COLO668 (cell line): Measurements from ENCODE around the gene BANF1.

Experiments
- DNase-seq: peaks from one replicate; lab custom pipeline; 2025; ENCODE audit not compliant: unreplicated experiment; lab: John Stamatoyannopoulos, UW

The BANF1 gene

GRCh38 chr11:66001942-66002647 is at the start of gene BANF1, which contains the start of gene EIF1AD:
Gene BANF1 (plus strand): TSS chr11:66002503. CDS start chr11:66003251, 748 bp downstream.
Gene EIF1AD (minus strand): TSS chr11:66002157. CDS start chr11:66000389, 1,768 bp downstream.
- DNase-seq, result peak; percentile 96

DNA sequence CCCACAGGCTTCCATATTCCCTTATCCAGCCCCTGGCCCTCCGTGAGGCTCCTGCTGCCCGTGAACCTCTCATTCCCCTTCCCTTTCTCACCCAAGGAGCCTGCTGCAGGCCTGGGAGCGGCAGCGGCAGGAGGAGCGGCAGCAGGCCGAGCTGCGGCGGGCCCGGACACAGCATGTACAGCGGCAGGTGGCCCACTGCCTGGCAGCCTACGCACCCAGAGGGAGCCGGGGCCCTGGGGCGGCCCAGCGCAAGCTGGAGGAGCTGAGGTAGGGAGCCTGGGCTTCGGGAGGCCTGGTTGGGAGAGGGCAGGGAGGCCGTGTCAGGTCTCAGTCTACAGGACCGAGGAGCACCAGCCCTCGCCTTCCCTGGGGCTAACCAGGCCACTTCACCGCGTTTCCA is 48.8 kb upstream of the BANF1 start:
- no peak for DNase-seq

- DNase-seq, result no peak
These were observed 47.5 kb upstream of the BANF1 start for GRCh38 chr11:65954771-65955170.

GRCh38 chr11:65958291-65958690 is 44.0 kb upstream of the BANF1 start:
- DNase-seq, result no peak

- DNase-seq, result peak; percentile 13
These were observed 43.4 kb upstream of the BANF1 start for GRCh38 chr11:65958774-65959420.

GRCh38 chr11:65960824-65961266 is 41.5 kb upstream of the BANF1 start:
- no peak for DNase-seq

GRCh38 chr11:65961267-65962140 is 40.8 kb upstream of the BANF1 start, which contains the start of gene SART1:
Gene SART1 (plus strand): TSS chr11:65961734. CDS start chr11:65961781, 47 bp downstream.
- DNase-seq, result peak; percentile 97

DNA sequence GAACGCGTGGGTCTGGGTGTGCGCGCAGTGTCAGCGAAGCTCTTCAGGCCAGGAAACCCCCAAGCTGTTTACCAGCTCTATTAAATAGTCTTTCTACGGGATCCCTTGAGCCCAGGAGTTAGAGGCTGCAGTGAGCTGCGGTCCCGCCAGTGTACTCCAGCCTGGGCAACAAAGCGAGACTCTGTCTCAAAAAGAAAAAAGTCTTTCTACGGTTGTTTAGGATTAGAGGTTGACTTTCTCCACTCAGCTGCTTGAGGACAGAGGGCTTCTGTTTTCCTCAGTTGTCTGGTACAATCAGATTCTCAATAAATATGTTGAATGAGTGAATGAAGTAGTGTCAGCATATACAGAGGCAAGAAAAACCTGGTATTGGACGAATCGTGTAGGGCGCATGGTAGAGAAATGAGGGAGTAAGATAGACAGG is 40.1 kb upstream of the BANF1 start:
- DNase-seq, result no peak

- DNase-seq, result no peak
These were observed 37.4 kb upstream of the BANF1 start for GRCh38 chr11:65964906-65965305.

GRCh38 chr11:65965986-65966762 is 36.1 kb upstream of the BANF1 start:
- no peak for DNase-seq

DNA sequence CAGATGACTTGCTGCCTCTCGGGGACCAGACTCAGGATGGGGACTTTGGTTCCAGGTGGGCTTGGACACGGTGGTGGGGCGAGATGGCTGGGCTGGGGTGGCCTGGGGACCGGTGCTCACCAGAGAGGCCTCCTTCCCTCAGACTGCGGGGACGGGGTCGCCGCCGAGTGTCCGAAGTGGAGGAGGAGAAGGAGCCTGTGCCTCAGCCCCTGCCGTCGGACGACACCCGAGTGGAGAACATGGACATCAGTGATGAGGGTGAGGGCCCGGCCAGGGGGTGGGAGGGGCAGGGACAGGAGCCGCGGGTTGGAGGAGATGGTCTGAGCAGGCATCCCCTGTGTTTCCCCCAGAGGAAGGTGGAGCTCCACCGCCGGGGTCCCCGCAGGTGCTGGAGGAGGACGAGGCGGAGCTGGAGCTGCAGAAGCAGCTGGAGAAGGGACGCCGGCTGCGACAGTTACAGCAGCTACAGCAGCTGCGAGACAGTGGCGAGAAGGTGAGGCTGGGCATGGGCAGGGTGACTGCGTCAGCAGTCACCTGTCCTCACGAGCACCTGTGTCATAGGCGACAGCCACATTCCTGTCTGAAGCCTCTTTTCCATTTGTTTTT is 34.9 kb upstream of the BANF1 start:
- DNase-seq, result no peak

DNA sequence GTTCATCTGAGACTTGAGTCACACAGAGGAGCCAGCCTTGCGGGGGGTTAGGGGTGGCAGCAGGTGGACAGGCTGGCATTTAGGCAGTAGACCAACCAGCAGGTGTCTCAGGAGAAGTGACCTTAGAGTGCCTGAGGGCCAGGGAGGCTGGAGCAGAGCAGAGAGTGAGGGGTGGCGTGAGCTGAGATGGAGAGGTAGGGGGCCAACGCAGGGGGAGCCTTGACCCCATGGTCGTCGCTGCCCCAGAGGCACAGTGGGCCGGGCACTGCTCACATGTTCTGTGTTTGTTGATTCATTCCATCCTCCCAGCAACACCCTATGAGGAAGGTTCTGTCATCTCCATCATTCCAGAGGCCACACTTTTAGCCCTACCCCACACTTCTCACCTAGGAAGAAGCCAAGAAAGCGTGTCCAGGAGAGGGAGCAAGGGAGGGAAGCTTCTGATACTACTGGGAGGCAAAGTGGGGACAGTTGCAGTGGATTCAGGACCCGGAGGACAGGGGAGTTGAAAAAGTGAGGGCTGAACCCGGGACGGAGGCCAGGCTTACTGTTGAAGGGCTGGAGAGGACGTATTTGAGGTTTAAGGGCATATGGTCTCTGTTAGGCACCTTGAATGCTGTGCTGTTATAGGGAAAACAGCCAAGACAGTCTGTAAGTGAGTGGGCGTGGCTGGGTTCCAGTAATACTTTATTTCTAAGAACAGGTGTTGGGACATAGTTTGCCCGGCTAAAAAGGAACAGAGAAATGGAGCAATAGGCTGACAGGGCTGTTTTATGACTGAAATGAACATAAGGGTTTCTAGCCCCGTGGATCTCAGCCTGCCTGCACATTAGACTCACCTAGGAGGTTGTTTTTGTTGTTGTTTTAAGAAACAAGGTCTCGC is 33.5 kb upstream of the BANF1 start:
- no peak for DNase-seq

DNA sequence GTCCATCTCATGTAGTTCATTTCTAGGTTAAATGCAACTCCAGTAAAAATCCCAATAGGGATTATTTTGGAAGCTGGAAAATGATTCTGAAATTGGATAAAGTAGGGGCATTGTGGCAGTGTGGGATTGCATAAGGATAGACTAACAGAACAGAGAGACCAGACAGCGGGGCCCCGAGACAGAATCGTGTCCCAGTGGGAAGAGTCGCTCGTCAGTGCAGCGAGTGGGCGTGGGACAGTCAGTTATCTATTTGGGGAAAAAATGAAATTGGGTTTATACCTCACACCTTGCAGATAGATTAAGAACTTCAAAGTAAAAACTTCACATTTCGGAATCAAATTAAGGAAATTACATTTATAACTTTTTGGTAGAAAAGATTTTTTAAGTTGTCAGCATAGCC is 30.2 kb upstream of the BANF1 start:
- no peak for DNase-seq

DNA sequence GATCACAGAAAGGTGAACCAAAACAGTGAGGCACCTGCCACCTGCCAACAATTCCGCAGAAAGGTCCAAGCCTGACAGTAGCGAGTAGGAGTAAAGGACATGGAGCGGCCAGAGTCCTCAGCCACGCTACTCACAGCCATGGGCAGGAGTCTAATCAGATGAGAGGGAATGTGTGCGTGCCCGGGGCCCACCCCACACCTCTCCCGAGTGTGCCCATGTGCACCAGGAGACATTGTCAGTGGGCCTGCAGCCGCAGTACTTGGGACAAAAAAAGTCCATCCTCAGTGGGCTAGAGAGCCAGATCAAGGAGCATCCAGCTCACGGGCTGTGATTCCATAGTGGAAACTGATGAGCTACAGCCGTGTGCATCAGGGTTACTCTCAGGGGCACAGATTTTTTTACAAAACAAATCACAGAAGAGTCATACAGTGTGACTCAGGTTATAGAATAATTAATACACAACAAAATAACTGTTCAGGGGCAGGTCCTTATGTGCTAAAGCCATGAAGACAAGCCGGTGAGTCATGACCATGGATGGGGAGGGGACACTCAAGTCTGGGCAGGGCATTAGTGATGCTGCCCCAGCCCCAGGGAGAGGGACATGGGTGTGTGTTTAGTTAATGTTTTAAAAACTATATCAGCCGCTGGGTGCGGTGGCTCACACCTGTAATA is 28.7 kb upstream of the BANF1 start:
- no peak for DNase-seq

GRCh38 chr11:65975771-65976170 is 26.5 kb upstream of the BANF1 start:
- DNase-seq, result no peak

DNA sequence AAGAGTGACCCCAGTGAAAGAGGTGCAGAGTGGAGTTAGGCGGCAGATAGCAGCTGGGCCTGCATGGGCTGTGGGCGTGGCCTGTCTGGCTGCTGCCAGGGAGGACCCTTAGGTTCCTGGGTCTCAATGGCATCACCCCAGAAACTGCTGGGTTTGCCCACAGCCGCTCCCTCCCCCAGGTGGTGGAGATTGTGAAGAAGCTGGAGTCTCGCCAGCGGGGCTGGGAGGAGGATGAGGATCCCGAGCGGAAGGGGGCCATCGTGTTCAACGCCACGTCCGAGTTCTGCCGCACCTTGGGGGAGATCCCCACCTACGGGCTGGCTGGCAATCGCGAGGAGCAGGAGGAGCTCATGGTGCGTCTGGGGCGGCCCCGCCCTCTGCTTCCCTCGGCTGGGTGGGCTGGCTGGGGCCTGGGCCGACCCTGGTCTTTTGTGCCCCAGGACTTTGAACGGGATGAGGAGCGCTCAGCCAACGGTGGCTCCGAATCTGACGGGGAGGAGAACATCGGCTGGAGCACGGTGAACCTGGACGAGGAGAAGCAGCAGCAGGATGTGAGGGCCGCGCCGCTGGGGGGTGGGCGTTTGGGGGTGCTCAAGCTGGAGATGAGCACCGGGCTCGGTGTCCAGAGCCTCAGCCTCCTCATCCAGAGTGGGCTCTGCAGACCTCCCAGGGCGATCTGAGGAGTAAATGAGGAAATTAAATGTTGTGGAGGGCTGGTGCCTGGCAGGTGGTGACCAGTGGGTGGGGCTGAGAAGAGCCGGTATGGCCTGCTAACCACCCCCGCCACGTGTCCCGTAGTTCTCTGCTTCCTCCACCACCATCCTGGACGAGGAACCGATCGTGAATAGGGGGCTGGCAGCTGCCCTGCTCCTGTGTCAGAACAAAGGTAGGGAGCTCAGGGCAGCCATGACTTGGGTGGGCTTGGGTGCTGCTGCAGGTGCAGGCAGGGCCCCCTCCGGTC is 25.8 kb upstream of the BANF1 start:
- no peak for DNase-seq

DNA sequence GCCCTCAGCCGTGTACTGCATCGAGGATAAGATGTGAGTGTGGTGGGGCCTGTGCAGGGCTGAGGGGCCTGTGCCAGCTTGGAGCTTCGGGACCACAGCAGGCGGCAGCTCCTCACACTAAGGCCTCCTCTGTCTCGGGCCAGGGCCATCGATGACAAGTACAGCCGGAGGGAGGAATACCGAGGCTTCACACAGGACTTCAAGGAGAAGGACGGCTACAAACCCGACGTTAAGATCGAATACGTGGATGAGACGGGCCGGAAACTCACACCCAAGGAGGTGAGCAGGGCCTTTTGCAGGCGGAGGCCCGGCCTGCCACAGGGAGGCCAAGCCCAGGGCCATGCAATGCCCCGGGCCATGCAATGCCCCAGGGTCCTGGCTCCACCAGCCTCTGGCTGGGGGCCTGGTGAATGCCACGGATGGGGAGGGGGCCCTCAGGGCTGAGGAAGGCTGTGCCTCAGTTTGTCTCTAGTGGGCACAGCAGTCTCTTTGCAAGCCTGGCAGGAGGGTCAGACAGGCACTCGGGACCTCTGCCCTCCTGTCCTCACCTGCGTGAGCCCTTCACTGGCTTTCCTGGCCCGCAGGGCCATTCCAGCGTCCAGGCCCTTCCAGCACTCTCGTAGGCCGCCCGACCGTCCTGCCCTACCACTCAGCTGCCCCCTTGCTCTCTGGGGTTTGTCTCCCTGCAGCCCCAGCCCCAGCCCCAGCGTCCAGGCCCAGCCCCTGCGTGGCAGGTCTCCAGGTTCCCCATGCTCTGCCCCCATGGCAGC is 24.5 kb upstream of the BANF1 start:
- DNase-seq, result no peak
